Bronchial epithelial cell (primary cell): Measurements from ENCODE around the gene SLC8A1. TPM values are rescaled to one million over a fixed set of nuclear protein-coding genes. Genes with fewer than 3 reads are reported as not detected.

ENCODE experiments used
- DNase-seq: peaks from one replicate; pipeline ENCODE4 v3.0.0-alpha.2; 2010; ENCODE audit warnings: low read depth
- FAIRE-seq: peaks from 2 replicates; lab custom pipeline; 2011; peaks lifted over from hg19 to GRCh38; lab: Jason Lieb, UNC
- H3K27me3 ChIP-seq: 2 replicates; pipeline ENCODE4 v1.5.1; 2011; ENCODE audit warnings: low read length; ENCODE audit not compliant: control insufficient read depth, insufficient read depth
- H3K36me3 ChIP-seq: 2 replicates; pipeline ENCODE4 v1.5.1; 2011; ENCODE audit warnings: low read length; ENCODE audit not compliant: control insufficient read depth, insufficient read depth
- H3K4me3 ChIP-seq: 2 replicates; pipeline ENCODE4 v1.5.1; 2011; ENCODE audit warnings: mild to moderate bottlenecking, low read depth, low read length, control low read depth
- CTCF ChIP-seq: IDR thresholded peaks from 2 replicates; pipeline ENCODE4 v1.5.1; 2011; ENCODE audit warnings: mild to moderate bottlenecking, moderate library complexity, low read length, control low read depth, inconsistent platforms; ENCODE audit not compliant: insufficient read depth, severe bottlenecking
- total RNA-seq: library from RNA; depleted of rRNA; stranded (reverse); fragments of >200 nt; gene quantifications from 2 replicates; pipeline ENCODE4 v1.2.1, GENCODE V29; 2014

SLC8A1 gene
- total RNA-seq, 1 donor from 2014 or later = 3.7 TPM

- Histone ChIP-seq H3K27me3 (no peaks in the 10 kb centered on the region), H3K4me3 (no peak overlapping the region), H3K36me3 (no peaks in the 10 kb centered on the region)
- FAIRE-seq (no peak), DNase-seq (no peak)
- no peak for TF ChIP-seq CTCF
These were observed 331.9 kb downstream of the SLC8A1 start for GRCh38 chr2:40120026-40120425.

GRCh38 chr2:40118622-40119021 is 333.3 kb downstream of the SLC8A1 start:
- no peaks in the 10 kb centered on the region for H3K27me3 ChIP-seq
- no peak overlapping the region for H3K4me3 ChIP-seq
- TF ChIP-seq CTCF = no peak
- no peaks in the 10 kb centered on the region for H3K36me3 ChIP-seq
- FAIRE-seq = no peak
- DNase-seq = no peak

- TF ChIP-seq CTCF = no peak
- FAIRE-seq (no peak), DNase-seq (no peak)
- Histone ChIP-seq H3K27me3 (no peaks in the 10 kb centered on the region), H3K4me3 (no peak overlapping the region), H3K36me3 (no peaks in the 10 kb centered on the region)
These were observed 336.0 kb downstream of the SLC8A1 start for GRCh38 chr2:40115894-40116293.

- no peak for TF ChIP-seq CTCF
- Histone ChIP-seq H3K4me3 (no peak overlapping the region), H3K27me3 (no peaks in the 10 kb centered on the region), H3K36me3 (no peaks in the 10 kb centered on the region)
- DNase-seq (no peak), FAIRE-seq (no peak)
These were observed 336.5 kb downstream of the SLC8A1 start for GRCh38 chr2:40115348-40115747.

- DNase-seq (no peak), FAIRE-seq (no peak)
- H3K36me3 ChIP-seq = no peaks in the 10 kb centered on the region
- H3K27me3 ChIP-seq = no peaks in the 10 kb centered on the region
- TF ChIP-seq CTCF = no peak
- no peak overlapping the region for H3K4me3 ChIP-seq
These were observed 337.9 kb downstream of the SLC8A1 start for GRCh38 chr2:40113997-40114396.

- no peaks in the 10 kb centered on the region for H3K27me3 ChIP-seq
- no peak for TF ChIP-seq CTCF
- H3K4me3 ChIP-seq = no peak overlapping the region
- FAIRE-seq (no peak), DNase-seq (no peak)
- no peaks in the 10 kb centered on the region for H3K36me3 ChIP-seq
These were observed 338.5 kb downstream of the SLC8A1 start for GRCh38 chr2:40113272-40113968.
